Fibroblast of lung (primary cell): ENCODE data around the gene LPP.

ENCODE experiments used
- CTCF ChIP-seq, 2 donors: IDR thresholded peaks in 1 of 2; conservative IDR thresholded peaks in 1 of 2; 1 replicate in 1 of 2; 2 replicates in 1 of 2; pipeline ENCODE4 v1.5.1; 2011 to 2012; ENCODE audit warnings: low read length in 2 of 2, control low read depth in 1 of 2, inconsistent platforms in 1 of 2, low read depth in 1 of 2, mild to moderate bottlenecking in 1 of 2
- EZH2 ChIP-seq: IDR thresholded peaks from 2 replicates; pipeline ENCODE4 v1.5.1; 2012; ENCODE audit warnings: low read length, control low read depth, mild to moderate bottlenecking; ENCODE audit errors: missing control alignments

- TF ChIP-seq CTCF (conservative IDR thresholded peaks at IDR 0.05 in 1 of 2, IDR thresholded peaks at IDR 0.05 in 1 of 2; ENCODE audit: low read depth in 1 of 2, low read length in 2 of 2) (no peak), EZH2 (no peak)
These were observed 373.4 kb downstream of the LPP start for GRCh38 chr3:188527389-188527788.
